Stimulated activated CD8-positive, alpha-beta memory T cell treated with anti-CD3 and anti-CD28 coated beads, Interleukin-12 subunit alpha, Interleukin-12 subunit beta, amount 100 ng/mL, for 4 hours (primary cell): ENCODE results near the gene SLMAP.
A peak's percentile ranks its signal among the peaks of the same experiment; 100 is the strongest.
"Not testable (repeated sequence)": the region's sequence is repeated elsewhere in the genome, so short reads cannot be mapped to it uniquely, and the experiment has no call there.

Experiments
- DNase-seq: peaks from one replicate; pipeline ENCODE4 v3.0.0-alpha.2; 2020; ENCODE audit warnings: low read depth

Gene SLMAP

GRCh38 chr3:57794501-57794900, 38.4 kb downstream of the SLMAP start:
- no peak for DNase-seq

GRCh38 chr3:57794951-57795350, 38.8 kb downstream of the SLMAP start:
- no peak for DNase-seq

- DNase-seq = no peak
Observed at GRCh38 chr3:57796261-57796660, 40.2 kb downstream of the SLMAP start.

GRCh38 chr3:57797701-57798487, 41.8 kb downstream of the SLMAP start:
- DNase-seq = no peak

- no peak for DNase-seq
Observed at GRCh38 chr3:57803647-57804081, 47.6 kb downstream of the SLMAP start.

- no peak for DNase-seq
Observed at GRCh38 chr3:57805266-57805665, 49.2 kb downstream of the SLMAP start.

GRCh38 chr3:57805674-57806073, 49.6 kb downstream of the SLMAP start:
- DNase-seq = no peak

GRCh38 chr3:57806195-57806594, 50.1 kb downstream of the SLMAP start:
- DNase-seq = not testable (repeated sequence)

GRCh38 chr3:57808961-57809608, 53.0 kb downstream of the SLMAP start:
- DNase-seq = no peak

GRCh38 chr3:57809609-57809968, 53.5 kb downstream of the SLMAP start:
- DNase-seq = no peak

GRCh38 chr3:57810048-57810447, 53.9 kb downstream of the SLMAP start:
- no peak for DNase-seq

- no peak for DNase-seq
Observed at GRCh38 chr3:57810471-57811137, 54.5 kb downstream of the SLMAP start.

GRCh38 chr3:57815036-57815435, 58.9 kb downstream of the SLMAP start:
- DNase-seq = peak; percentile 6

GRCh38 chr3:57816471-57817095, 60.5 kb downstream of the SLMAP start:
- DNase-seq = no peak

- DNase-seq = no peak
Observed at GRCh38 chr3:57818772-57819171, 62.7 kb downstream of the SLMAP start.

GRCh38 chr3:57820479-57820878, 64.4 kb downstream of the SLMAP start:
- no peak for DNase-seq

- no peak for DNase-seq
Observed at GRCh38 chr3:57821765-57822164, 65.7 kb downstream of the SLMAP start.

- no peak for DNase-seq
Observed at GRCh38 chr3:57822686-57823085, 66.6 kb downstream of the SLMAP start.

- DNase-seq = no peak
Observed at GRCh38 chr3:57825116-57825515, 69.0 kb downstream of the SLMAP start.

- no peak for DNase-seq
Observed at GRCh38 chr3:57826245-57826951, 70.3 kb downstream of the SLMAP start.

GRCh38 chr3:57826952-57827723, 71.0 kb downstream of the SLMAP start:
- DNase-seq = no peak
